B cell (primary cell): ENCODE results near the gene LENG9. TPM values are rescaled to one million over a fixed set of nuclear protein-coding genes. Genes with fewer than 3 reads are reported as not detected.

Source experiments
- ATAC-seq: fragments of 200-7000 bp; cut with Tn5 transposase; one replicate; pipeline ENCODE4 v1.10.0; 2021; ENCODE audit warnings: low read depth, mild to moderate bottlenecking, moderate number of reproducible peaks, moderate library complexity
- CTCF ChIA-PET: fragments of 350-600 bp; sonication (Branson Sonifier 250); formaldehyde crosslinking; loops from one replicate; lab custom pipeline; 2021; ENCODE audit warnings: antibody characterized with exemption, inconsistent platforms; lab: Charles Lee
- POLR2A ChIA-PET: fragments of 350-600 bp; sonication (Branson Sonifier 250); formaldehyde crosslinking; loops from one replicate; lab custom pipeline; 2021; ENCODE audit warnings: antibody characterized with exemption; lab: Charles Lee
- DNase-seq: peaks from one replicate; pipeline ENCODE4 v3.0.0; 2013
- H2AFZ ChIP-seq: 2 replicates; pipeline ENCODE4 v1.6.1; 2012; ENCODE audit warnings: mild to moderate bottlenecking, low read depth, low read length; ENCODE audit not compliant: insufficient read depth, poor library complexity, severe bottlenecking
- H3K27ac ChIP-seq, 2 donors: 1 replicate in 1 of 2; 2 replicates in 1 of 2; pipeline ENCODE4 v1.5.1; 2012 to 2013; ENCODE audit warnings: low read length in 2 of 2, mild to moderate bottlenecking in 2 of 2, moderate library complexity in 1 of 2
- H3K27me3 ChIP-seq, 4 experiments: fragments of 200-600 bp in 1 of 4; sonication (generic) in 1 of 4; replicated peaks in 1 of 4; 1 replicate in 2 of 4; 2 replicates in 2 of 4; pipeline versions ENCODE4 v1.6.1 to v1.7.0; 2013 to 2016; ENCODE audit warnings: low read length in 3 of 4, mild to moderate bottlenecking in 2 of 4, mixed read lengths in 1 of 4, moderate library complexity in 1 of 4; ENCODE audit not compliant: insufficient read depth in 4 of 4, control insufficient read depth in 3 of 4; ENCODE audit errors: control extremely low read depth in 1 of 4
- H3K36me3 ChIP-seq, 2 experiments: replicated peaks in 1 of 2; 1 replicate in 1 of 2; 2 replicates in 1 of 2; pipeline versions ENCODE4 v1.6.1 to v1.7.1; 2013; ENCODE audit warnings: low read length in 1 of 2; ENCODE audit not compliant: insufficient read depth in 2 of 2, control insufficient read depth in 1 of 2; ENCODE audit errors: control extremely low read depth in 1 of 2, extremely low read depth in 1 of 2
- H3K4me1 ChIP-seq, 2 donors: fragments of 200-600 bp in 1 of 2; sonication (generic) in 1 of 2; 1 replicate in 1 of 2; 2 replicates in 1 of 2; pipeline versions ENCODE4 v1.5.1 to v1.6.1; 2013 to 2017; ENCODE audit warnings: low read length in 2 of 2; ENCODE audit not compliant: control insufficient read depth in 2 of 2, insufficient read depth in 2 of 2
- H3K4me2 ChIP-seq: replicated peaks from 2 replicates; pipeline ENCODE3; 2012; ENCODE audit warnings: mild to moderate bottlenecking, low read depth, low read length; ENCODE audit not compliant: poor library complexity, severe bottlenecking
- H3K4me3 ChIP-seq, 5 experiments: fragments of 200-600 bp in 1 of 5; sonication (generic) in 1 of 5; 1 replicate in 3 of 5; 2 replicates in 2 of 5; pipeline versions ENCODE4 v1.5.1 to v1.7.0; 2011 to 2016; ENCODE audit warnings: low read length in 4 of 5, mild to moderate bottlenecking in 4 of 5, low read depth in 2 of 5, control low read depth in 1 of 5, moderate library complexity in 1 of 5; ENCODE audit not compliant: insufficient read depth in 1 of 5; ENCODE audit errors: control extremely low read depth in 1 of 5, extremely low read depth in 1 of 5
- H3K79me2 ChIP-seq: fragments of 200-600 bp; sonication (generic); one replicate; pipeline ENCODE4 v1.6.0; 2016; ENCODE audit warnings: low read length; ENCODE audit not compliant: control insufficient read depth, insufficient read depth
- H3K9ac ChIP-seq: fragments of 200-600 bp; sonication (generic); 2 replicates; pipeline ENCODE4 v1.6.1; 2017; ENCODE audit warnings: mild to moderate bottlenecking, low read length, moderate library complexity
- H3K9me3 ChIP-seq, 3 donors: one replicate each; pipeline versions ENCODE4 v1.6.1 to v1.7.1; 2013; ENCODE audit warnings: low read length in 2 of 3; ENCODE audit not compliant: control insufficient read depth in 2 of 3, insufficient read depth in 1 of 3; ENCODE audit errors: control extremely low read depth in 1 of 3
- H4K20me1 ChIP-seq: 2 replicates; pipeline ENCODE4 v1.6.0; 2012; ENCODE audit warnings: mild to moderate bottlenecking, low read length; ENCODE audit not compliant: insufficient read depth, control insufficient read depth, poor library complexity, severe bottlenecking
- H3K27ac Mint-ChIP-seq: one replicate; pipeline ENCODE4 v1.8.0; 2021; ENCODE audit warnings: mixed read lengths
- H3K27me3 Mint-ChIP-seq: one replicate; pipeline ENCODE4 v1.8.0; 2021; ENCODE audit warnings: mixed read lengths
- H3K4me1 Mint-ChIP-seq: one replicate; pipeline ENCODE4 v1.8.0; 2021; ENCODE audit warnings: mixed read lengths
- H3K4me3 Mint-ChIP-seq: one replicate; pipeline ENCODE4 v1.8.0; 2021; ENCODE audit warnings: mixed read lengths
- H3K9me3 Mint-ChIP-seq: one replicate; pipeline ENCODE4 v1.8.0; 2022; ENCODE audit warnings: mixed read lengths; ENCODE audit not compliant: insufficient read depth
- EZH2 ChIP-seq: IDR thresholded peaks from 2 replicates; pipeline ENCODE4 v1.6.1; 2012; ENCODE audit warnings: borderline replicate concordance, low read depth, mild to moderate bottlenecking, moderate library complexity, low read length; ENCODE audit not compliant: insufficient read depth, poor library complexity, severe bottlenecking
- WGBS: methylation state at CpG from one replicate; pipeline ENCODE4 v1.1.5; 2013; ENCODE audit warnings: missing lambda C conversion rate; ENCODE audit not compliant: insufficient coverage; 5-methylcytosine and 5-hydroxymethylcytosine counted together
- intact Hi-C: fragments of 100-400 bp; cut with micrococcal nuclease; formaldehyde crosslinking; loops from one replicate; pipeline ENCODE4 v1.10.0; 2022
- polyA plus RNA-seq: library from polyadenylated mRNA; depleted of rRNA; stranded (reverse); fragments of >200 nt; gene quantifications from 2 replicates; pipeline ENCODE4 v1.2.3, GENCODE V29; 2012
- total RNA-seq, 2 donors: library from RNA; stranded (reverse); fragments of 120-200 nt in 1 of 2; gene quantifications; 1 replicate in 1 of 2; 2 replicates in 1 of 2; pipeline versions ENCODE4 v1.2.3 to v1.2.4, GENCODE V29; 2013 to 2022
- TF ChIP-seq, protein P1 (sequence below): fragments of 200-600 bp; IDR thresholded peaks from one replicate; pipeline ENCODE4 v1.8.0; 2022; ENCODE audit warnings: antibody characterized with exemption, mild to moderate bottlenecking

The LENG9 gene
- total and polyA plus RNA-seq, 2 donors (not counting 1 experiment from before 2014, with no cell fraction given) = 4.6 to 6.6 TPM

DNA sequence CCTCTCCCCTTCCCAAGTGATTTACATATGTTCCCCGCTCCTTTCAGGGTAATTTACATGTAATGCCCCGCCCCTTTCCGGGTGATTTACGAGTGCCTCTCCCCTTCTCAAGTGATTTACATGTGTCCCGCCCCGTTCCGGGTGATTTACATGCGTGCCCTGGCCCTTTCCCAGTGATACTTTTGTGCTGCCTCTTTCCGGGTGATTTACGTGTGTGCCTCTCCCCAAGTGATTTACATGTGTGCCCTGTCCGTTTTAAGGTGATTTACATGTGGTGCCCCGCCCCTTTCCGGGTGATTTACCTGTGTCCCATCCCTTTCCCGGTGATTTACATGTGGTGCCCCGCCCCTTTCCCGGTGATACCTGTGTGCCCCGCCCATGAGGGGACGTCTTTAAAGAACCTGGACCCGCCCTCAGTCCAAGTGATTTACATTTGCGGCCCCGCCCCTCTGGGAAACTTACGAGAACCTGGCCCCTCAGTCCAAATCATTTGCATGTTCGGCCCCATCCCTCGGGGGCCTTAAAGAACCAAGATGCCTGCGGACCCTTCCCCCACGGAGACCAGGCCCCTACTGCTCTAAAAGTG lies 559 bp upstream of the LENG9 start:
- Mint-ChIP-seq H3K27ac (peak overlapping the region; percentile 93), H3K9me3 (no peaks in the 10 kb centered on the region), H3K27me3 (peaks cover 10% of the 10 kb centered on the region), H3K4me3 (peak overlapping the region; percentile 91), H3K4me1 (peaks cover 19% of the 10 kb centered on the region)
- peaks cover 0 to 6% (median 0%) of the 10 kb centered on the region in 4 experiments for H3K27me3 ChIP-seq
- H3K9me3 ChIP-seq = peaks cover 0 to 26% (median 0%) of the 10 kb centered on the region in 3 donors
- CTCF ChIA-PET = interaction anchor here (0.6 kb wide), 1 partner anchor 15 kb away, joined by 3 read pairs; the partner anchor contains the start of gene LENG8
- peak; percentile 46 for ATAC-seq
- H3K27ac ChIP-seq = peak overlapping the region; percentile 84 to 85
- POLR2A ChIA-PET = interaction anchor here (0.6 to 1.1 kb wide), 2 partner anchors 15 to 812 kb away, joined by 3 to 5 read pairs; partner anchors contain the start of gene LENG8
- peak overlapping the region; percentile 81 for H3K9ac ChIP-seq
- H3K79me2 ChIP-seq = peaks cover 7% of the 10 kb centered on the region
- peak overlapping the region; percentile 65 to 88 (median 74) for H3K4me3 ChIP-seq
- peak; percentile 98 for DNase-seq
- WGBS = 0% methylated on average over 25 of the region's 26 CpGs
- H2AFZ ChIP-seq = peak overlapping the region; percentile 81
- intact Hi-C loops = loop anchor here (1.0 to 5.0 kb wide), 4 partner anchors 46 to 597 kb away; partner anchors contain the start of genes CNOT3 and MYADM
- H3K4me2 ChIP-seq = peak overlapping the region; percentile 100
- peaks cover 37% of the 10 kb centered on the region for H4K20me1 ChIP-seq
- H3K4me1 ChIP-seq = peaks cover 16 to 29% of the 10 kb centered on the region in 2 donors
- peaks cover 0 to 26% of the 10 kb centered on the region in 2 experiments for H3K36me3 ChIP-seq
- TF ChIP-seq EZH2 = no peak
- TF ChIP-seq, protein P1, sequence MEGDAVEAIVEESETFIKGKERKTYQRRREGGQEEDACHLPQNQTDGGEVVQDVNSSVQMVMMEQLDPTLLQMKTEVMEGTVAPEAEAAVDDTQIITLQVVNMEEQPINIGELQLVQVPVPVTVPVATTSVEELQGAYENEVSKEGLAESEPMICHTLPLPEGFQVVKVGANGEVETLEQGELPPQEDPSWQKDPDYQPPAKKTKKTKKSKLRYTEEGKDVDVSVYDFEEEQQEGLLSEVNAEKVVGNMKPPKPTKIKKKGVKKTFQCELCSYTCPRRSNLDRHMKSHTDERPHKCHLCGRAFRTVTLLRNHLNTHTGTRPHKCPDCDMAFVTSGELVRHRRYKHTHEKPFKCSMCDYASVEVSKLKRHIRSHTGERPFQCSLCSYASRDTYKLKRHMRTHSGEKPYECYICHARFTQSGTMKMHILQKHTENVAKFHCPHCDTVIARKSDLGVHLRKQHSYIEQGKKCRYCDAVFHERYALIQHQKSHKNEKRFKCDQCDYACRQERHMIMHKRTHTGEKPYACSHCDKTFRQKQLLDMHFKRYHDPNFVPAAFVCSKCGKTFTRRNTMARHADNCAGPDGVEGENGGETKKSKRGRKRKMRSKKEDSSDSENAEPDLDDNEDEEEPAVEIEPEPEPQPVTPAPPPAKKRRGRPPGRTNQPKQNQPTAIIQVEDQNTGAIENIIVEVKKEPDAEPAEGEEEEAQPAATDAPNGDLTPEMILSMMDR = no peak
